ENCODE measurements around the gene TEAD4. TPM values are rescaled to one million over a fixed set of nuclear protein-coding genes. Genes with fewer than 3 reads are reported as not detected.

The TEAD4 gene
- total RNA-seq, 1 donor from 2014 or later = 8.8 TPM

DNA sequence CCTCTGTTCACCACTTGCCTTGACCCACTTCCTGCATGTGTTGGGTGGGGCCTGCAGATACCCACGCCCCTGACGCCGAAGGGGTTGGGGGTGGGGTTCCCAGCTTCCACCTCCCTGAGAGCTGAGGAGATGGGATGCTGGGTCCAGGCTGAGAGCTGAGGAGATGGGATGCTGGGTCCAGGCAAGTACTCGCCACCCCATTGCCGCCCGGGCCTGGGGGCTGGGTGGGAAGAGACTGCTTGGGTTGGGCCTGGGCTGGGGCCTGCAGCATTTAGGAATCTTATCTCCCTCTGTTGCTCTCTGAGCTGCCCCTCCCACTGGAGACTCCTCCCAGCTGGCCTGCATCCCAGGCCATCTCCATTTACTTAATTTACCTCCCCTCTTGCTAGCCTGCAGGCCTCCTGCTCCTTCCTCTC lies 17.4 kb downstream of the TEAD4 start:
- no peak for DNase-seq (ENCODE audit: low spot score)
- no peak overlapping the region for H2AFZ ChIP-seq (replicated peaks)
- no peaks in the 10 kb centered on the region for H3K4me1 Mint-ChIP-seq

DNA sequence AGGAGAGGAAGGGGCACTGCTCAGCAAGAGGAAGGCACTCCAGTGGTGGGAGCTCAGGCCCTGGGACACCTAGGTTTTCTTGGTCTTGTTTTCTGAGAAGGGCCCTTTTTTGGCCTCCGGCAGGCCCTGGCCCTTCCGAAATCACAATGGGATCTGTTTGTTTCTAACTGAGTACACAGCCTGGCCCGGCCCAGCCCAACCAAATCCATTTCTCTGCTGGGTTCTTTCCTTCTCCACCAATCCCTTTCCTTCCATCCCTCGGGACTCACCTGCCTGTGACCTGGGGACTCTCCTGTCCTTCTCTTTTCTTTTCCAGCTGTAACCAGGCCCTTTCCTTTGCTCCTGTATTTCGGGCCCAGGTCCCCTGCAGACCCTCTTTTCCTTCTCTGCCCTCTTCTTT lies 18.6 kb downstream of the TEAD4 start:
- no peaks in the 10 kb centered on the region for H4K20me1 ChIP-seq (ENCODE audit: low read depth)
- peaks cover 16% of the 10 kb centered on the region for H3K4me1 ChIP-seq
- no peak overlapping the region for H3K4me2 ChIP-seq
- H3K27ac ChIP-seq = peak overlapping the region; percentile 31
- TF ChIP-seq EZH2 (IDR thresholded peaks at IDR 0.05) = no peak
- no peak for TF ChIP-seq EZH2phosphoT487 (IDR thresholded peaks at IDR 0.05)
- TF ChIP-seq, protein P1, sequence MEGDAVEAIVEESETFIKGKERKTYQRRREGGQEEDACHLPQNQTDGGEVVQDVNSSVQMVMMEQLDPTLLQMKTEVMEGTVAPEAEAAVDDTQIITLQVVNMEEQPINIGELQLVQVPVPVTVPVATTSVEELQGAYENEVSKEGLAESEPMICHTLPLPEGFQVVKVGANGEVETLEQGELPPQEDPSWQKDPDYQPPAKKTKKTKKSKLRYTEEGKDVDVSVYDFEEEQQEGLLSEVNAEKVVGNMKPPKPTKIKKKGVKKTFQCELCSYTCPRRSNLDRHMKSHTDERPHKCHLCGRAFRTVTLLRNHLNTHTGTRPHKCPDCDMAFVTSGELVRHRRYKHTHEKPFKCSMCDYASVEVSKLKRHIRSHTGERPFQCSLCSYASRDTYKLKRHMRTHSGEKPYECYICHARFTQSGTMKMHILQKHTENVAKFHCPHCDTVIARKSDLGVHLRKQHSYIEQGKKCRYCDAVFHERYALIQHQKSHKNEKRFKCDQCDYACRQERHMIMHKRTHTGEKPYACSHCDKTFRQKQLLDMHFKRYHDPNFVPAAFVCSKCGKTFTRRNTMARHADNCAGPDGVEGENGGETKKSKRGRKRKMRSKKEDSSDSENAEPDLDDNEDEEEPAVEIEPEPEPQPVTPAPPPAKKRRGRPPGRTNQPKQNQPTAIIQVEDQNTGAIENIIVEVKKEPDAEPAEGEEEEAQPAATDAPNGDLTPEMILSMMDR (IDR thresholded peaks at IDR 0.05) = no peak
- H3K9me3 ChIP-seq (ENCODE audit: low read depth) = no peaks in the 10 kb centered on the region
- H3F3A ChIP-seq (ENCODE audit: low read depth) = no peaks in the 10 kb centered on the region
- H3K9me3 Mint-ChIP-seq = no peaks in the 10 kb centered on the region
- H3K27ac Mint-ChIP-seq = peak overlapping the region; percentile 10
- no peaks in the 10 kb centered on the region for H3K36me3 Mint-ChIP-seq
- no peak overlapping the region for H3K4me3 Mint-ChIP-seq
- H3K4me1 Mint-ChIP-seq = no peaks in the 10 kb centered on the region
- H2AFZ ChIP-seq (replicated peaks) = no peak overlapping the region
- no peak overlapping the region for H3K9ac ChIP-seq
- peaks cover 4% of the 10 kb centered on the region for H3K79me2 ChIP-seq (ENCODE audit: low read depth)
- peaks cover 3% of the 10 kb centered on the region for H3K27me3 Mint-ChIP-seq (ENCODE audit: insufficient read depth, low read depth)
- no peaks in the 10 kb centered on the region for H3K27me3 ChIP-seq
- no peak overlapping the region for H3K4me3 ChIP-seq
- H3K36me3 ChIP-seq = no peaks in the 10 kb centered on the region
- DNase-seq (ENCODE audit: low spot score) = no peak

More for the DNA sequence above, 17.4 kb downstream of the TEAD4 start:
- no peak overlapping the region for H3K4me2 ChIP-seq
- peaks cover 16% of the 10 kb centered on the region for H3K4me1 ChIP-seq
- H3K79me2 ChIP-seq (ENCODE audit: low read depth) = peaks cover 16% of the 10 kb centered on the region
- H4K20me1 ChIP-seq (ENCODE audit: low read depth) = no peaks in the 10 kb centered on the region
- TF ChIP-seq, protein P1 (IDR thresholded peaks at IDR 0.05) = no peak
- TF ChIP-seq EZH2phosphoT487 (IDR thresholded peaks at IDR 0.05) = no peak
- TF ChIP-seq EZH2 (IDR thresholded peaks at IDR 0.05) = no peak
- H3K27me3 Mint-ChIP-seq (ENCODE audit: insufficient read depth, low read depth) = peaks cover 3% of the 10 kb centered on the region
- H3F3A ChIP-seq (ENCODE audit: low read depth) = no peaks in the 10 kb centered on the region
- no peak overlapping the region for H3K27ac ChIP-seq
- no peak overlapping the region for H3K9ac ChIP-seq
- no peaks in the 10 kb centered on the region for H3K36me3 ChIP-seq
- no peak overlapping the region for H3K4me3 ChIP-seq
- H3K27ac Mint-ChIP-seq = no peak overlapping the region
- H3K9me3 ChIP-seq (ENCODE audit: low read depth) = no peaks in the 10 kb centered on the region
- H3K9me3 Mint-ChIP-seq = no peaks in the 10 kb centered on the region
- no peaks in the 10 kb centered on the region for H3K27me3 ChIP-seq
- no peaks in the 10 kb centered on the region for H3K36me3 Mint-ChIP-seq
- H3K4me3 Mint-ChIP-seq = no peak overlapping the region

DNA sequence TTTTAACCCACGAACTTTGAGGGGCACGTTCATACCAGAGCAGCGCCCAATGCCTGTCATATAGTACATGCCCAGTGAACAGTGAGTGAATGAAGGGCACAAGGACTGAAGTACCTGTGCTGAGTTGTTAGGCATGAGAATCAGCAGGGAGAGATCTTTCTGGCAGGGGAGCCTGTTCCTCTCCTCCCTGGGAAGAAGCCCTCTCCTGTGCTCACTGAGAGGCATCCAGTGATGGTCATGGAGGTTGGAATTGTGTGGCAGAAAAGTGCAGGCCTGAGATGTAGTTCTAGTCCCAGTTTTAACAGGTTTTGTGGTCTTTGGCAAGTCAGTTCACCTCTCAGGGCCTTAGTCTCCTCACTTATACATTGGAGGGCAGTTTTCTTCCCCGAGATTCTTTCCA lies 20.6 kb downstream of the TEAD4 start:
- H3K27ac Mint-ChIP-seq = no peak overlapping the region
- H3K27me3 Mint-ChIP-seq (ENCODE audit: insufficient read depth, low read depth) = peaks cover 3% of the 10 kb centered on the region
- peaks cover 6% of the 10 kb centered on the region for H3K36me3 Mint-ChIP-seq
- Histone ChIP-seq H3K27ac (no peak overlapping the region), H3K27me3 (no peaks in the 10 kb centered on the region), H3K4me2 (no peak overlapping the region), H4K20me1 (ENCODE audit: low read depth) (no peaks in the 10 kb centered on the region), H3K9ac (no peak overlapping the region), H3K4me1 (peaks cover 16% of the 10 kb centered on the region), H3K36me3 (no peaks in the 10 kb centered on the region), H2AFZ (replicated peaks) (no peak overlapping the region), H3K9me3 (ENCODE audit: low read depth) (no peaks in the 10 kb centered on the region), H3K4me3 (no peak overlapping the region), H3K79me2 (ENCODE audit: low read depth) (peaks cover 4% of the 10 kb centered on the region), H3F3A (ENCODE audit: low read depth) (no peaks in the 10 kb centered on the region)
- TF ChIP-seq, protein P1 (IDR thresholded peaks at IDR 0.05) = no peak
- no peak for TF ChIP-seq EZH2 (IDR thresholded peaks at IDR 0.05)
- no peak for TF ChIP-seq EZH2phosphoT487 (IDR thresholded peaks at IDR 0.05)
- no peaks in the 10 kb centered on the region for H3K4me1 Mint-ChIP-seq
- no peaks in the 10 kb centered on the region for H3K9me3 Mint-ChIP-seq
- DNase-seq (ENCODE audit: low spot score) = no peak
- no peak overlapping the region for H3K4me3 Mint-ChIP-seq

All from neural progenitor cell (in vitro differentiated cells).